Thyroid gland (tissue), 4 donors: Measurements from ENCODE around the gene DCLK2. TPM values are rescaled to one million over a fixed set of nuclear protein-coding genes. Genes with fewer than 3 reads are reported as not detected.

Experiments
- DNase-seq, 2 donors: peaks; one replicate each; pipeline ENCODE4 v3.0.0-alpha.2; 2019
- H3K27ac ChIP-seq, 3 donors: fragments of 200-600 bp; sonication (generic); 1 replicate in 2 of 3; 2 replicates in 1 of 3; pipeline ENCODE4 v1.5.1; 2016 to 2019; ENCODE audit warnings: mild to moderate bottlenecking in 1 of 3, moderate library complexity in 1 of 3
- H3K27me3 ChIP-seq: fragments of 200-600 bp; sonication (generic); one replicate; pipeline ENCODE4 v1.5.1; 2019
- H3K36me3 ChIP-seq, 2 donors: fragments of 200-600 bp; sonication (generic); one replicate each; pipeline ENCODE4 v1.5.1; 2016 to 2019
- H3K4me1 ChIP-seq, 2 donors: fragments of 200-600 bp; sonication (generic); one replicate each; pipeline ENCODE4 v1.5.1; 2017 to 2019
- H3K4me3 ChIP-seq, 3 donors: fragments of 200-600 bp; sonication (generic); replicated peaks in 1 of 3; 1 replicate in 2 of 3; 2 replicates in 1 of 3; pipeline ENCODE4 v1.5.1; 2016; ENCODE audit warnings: mild to moderate bottlenecking in 1 of 3
- H3K9me3 ChIP-seq: fragments of 200-600 bp; sonication (generic); one replicate; pipeline ENCODE4 v1.5.1; 2017
- POLR2A ChIP-seq, 2 donors: fragments of 450-650 bp; IDR thresholded peaks; one replicate each; pipeline ENCODE4 v1.6.1; 2017; ENCODE audit warnings: antibody characterized with exemption in 2 of 2, mild to moderate bottlenecking in 2 of 2, moderate library complexity in 1 of 2
- WGBS, 2 donors: methylation state at CpG; one replicate each; pipeline ENCODE4 v1.1.5; 2017; 5-methylcytosine and 5-hydroxymethylcytosine counted together
- intact Hi-C: fragments of 100-400 bp; cut with DNase I; formaldehyde crosslinking; loops from one replicate; pipeline ENCODE4 v1.15.1; 2023
- total RNA-seq, 4 donors: library from RNA; depleted of rRNA; stranded (reverse); fragments of >200 nt; gene quantifications; one replicate each; pipeline ENCODE4 v1.2.3, GENCODE V29; 2016
- TF ChIP-seq, protein P1 (sequence below), 6 experiments: fragments of 200-600 bp in 3 of 6; fragments of 450-650 bp in 3 of 6; sonication (generic) in 3 of 6; IDR thresholded peaks; one replicate each; pipeline ENCODE4 v1.5.1; 2016 to 2019; ENCODE audit warnings: antibody characterized with exemption in 6 of 6, mild to moderate bottlenecking in 2 of 6, inconsistent platforms in 1 of 6, moderate library complexity in 1 of 6

DCLK2 gene
- total RNA-seq, 4 donors from 2014 or later, result 6.6 to 19.7 (median 12.3) TPM

DNA sequence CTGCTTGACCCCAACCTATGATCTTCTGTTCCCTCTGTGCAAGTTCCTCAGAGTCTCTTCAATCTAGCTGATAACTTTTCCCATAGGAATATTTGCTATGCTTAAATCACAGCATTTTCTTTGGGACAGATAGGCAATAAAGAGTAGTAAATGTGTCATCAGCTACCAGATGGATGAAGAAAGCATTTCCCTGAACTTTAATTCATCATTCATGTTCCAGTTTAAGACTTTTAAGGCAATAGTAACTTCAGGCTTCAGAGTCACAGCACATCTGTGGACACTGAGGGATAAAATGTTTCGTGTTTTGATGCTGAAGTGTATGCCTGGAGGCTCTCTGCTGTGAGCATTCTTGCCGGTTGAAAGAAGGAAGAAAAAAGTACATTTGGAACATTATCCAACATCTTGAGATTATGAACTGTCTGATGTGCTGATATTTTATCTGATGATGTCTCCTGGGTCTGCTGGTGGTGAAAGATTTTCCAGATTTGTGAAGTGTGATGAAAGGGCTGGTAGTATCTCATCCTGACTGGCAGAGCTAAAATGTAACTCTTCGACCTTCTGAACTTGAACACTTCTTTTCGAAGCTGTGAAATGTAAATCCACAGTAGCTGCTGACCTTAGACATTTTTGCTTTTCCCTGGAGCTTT is 133.7 kb downstream of the DCLK2 start:
- H3K36me3 ChIP-seq, result no peaks in the 10 kb centered on the region

GRCh38 chr4:150212485-150212884 is 134.2 kb downstream of the DCLK2 start:
- H3K4me1 ChIP-seq, result peaks cover 5 to 9% of the 10 kb centered on the region in 2 donors
- intact Hi-C loops, result no loop called here
- no peak for DNase-seq
- no peaks in the 10 kb centered on the region for H3K9me3 ChIP-seq
- no peaks in the 10 kb centered on the region for H3K27me3 ChIP-seq
- no peak overlapping the region for H3K4me3 ChIP-seq
- TF ChIP-seq, protein P1, sequence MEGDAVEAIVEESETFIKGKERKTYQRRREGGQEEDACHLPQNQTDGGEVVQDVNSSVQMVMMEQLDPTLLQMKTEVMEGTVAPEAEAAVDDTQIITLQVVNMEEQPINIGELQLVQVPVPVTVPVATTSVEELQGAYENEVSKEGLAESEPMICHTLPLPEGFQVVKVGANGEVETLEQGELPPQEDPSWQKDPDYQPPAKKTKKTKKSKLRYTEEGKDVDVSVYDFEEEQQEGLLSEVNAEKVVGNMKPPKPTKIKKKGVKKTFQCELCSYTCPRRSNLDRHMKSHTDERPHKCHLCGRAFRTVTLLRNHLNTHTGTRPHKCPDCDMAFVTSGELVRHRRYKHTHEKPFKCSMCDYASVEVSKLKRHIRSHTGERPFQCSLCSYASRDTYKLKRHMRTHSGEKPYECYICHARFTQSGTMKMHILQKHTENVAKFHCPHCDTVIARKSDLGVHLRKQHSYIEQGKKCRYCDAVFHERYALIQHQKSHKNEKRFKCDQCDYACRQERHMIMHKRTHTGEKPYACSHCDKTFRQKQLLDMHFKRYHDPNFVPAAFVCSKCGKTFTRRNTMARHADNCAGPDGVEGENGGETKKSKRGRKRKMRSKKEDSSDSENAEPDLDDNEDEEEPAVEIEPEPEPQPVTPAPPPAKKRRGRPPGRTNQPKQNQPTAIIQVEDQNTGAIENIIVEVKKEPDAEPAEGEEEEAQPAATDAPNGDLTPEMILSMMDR (IDR thresholded peaks at IDR 0.05), result no peak
- H3K36me3 ChIP-seq, result no peaks in the 10 kb centered on the region
- no peak overlapping the region for H3K27ac ChIP-seq

More for the DNA sequence above, 133.7 kb downstream of the DCLK2 start:
- Histone ChIP-seq H3K27me3 (no peaks in the 10 kb centered on the region), H3K4me1 (peaks cover 0 to 5% of the 10 kb centered on the region in 2 donors), H3K4me3 (no peak overlapping the region), H3K27ac (no peak overlapping the region), H3K9me3 (no peaks in the 10 kb centered on the region)
- DNase-seq, result no peak
- intact Hi-C loops, result no loop called here
- no peak for TF ChIP-seq POLR2A (IDR thresholded peaks at IDR 0.05)
- TF ChIP-seq, protein P1 (IDR thresholded peaks at IDR 0.05), result no peak
- 79 to 86% methylated on average over 4 of the region's 4 CpGs for WGBS, 2 donors

- Histone ChIP-seq H3K36me3 (no peaks in the 10 kb centered on the region), H3K4me3 (no peak overlapping the region), H3K27ac (no peak overlapping the region), H3K4me1 (peaks cover 8 to 13% of the 10 kb centered on the region in 2 donors), H3K9me3 (no peaks in the 10 kb centered on the region), H3K27me3 (no peaks in the 10 kb centered on the region)
- intact Hi-C loops, result no loop called here
- no peak for TF ChIP-seq POLR2A (IDR thresholded peaks at IDR 0.05)
- TF ChIP-seq, protein P1 (IDR thresholded peaks at IDR 0.05), result no peak
- peak; percentile 35 to 48 for DNase-seq
- 54 to 56% methylated on average over 2 of the region's 2 CpGs for WGBS, 2 donors
Observed at GRCh38 chr4:150212927-150213326, 134.7 kb downstream of the DCLK2 start.

DNA sequence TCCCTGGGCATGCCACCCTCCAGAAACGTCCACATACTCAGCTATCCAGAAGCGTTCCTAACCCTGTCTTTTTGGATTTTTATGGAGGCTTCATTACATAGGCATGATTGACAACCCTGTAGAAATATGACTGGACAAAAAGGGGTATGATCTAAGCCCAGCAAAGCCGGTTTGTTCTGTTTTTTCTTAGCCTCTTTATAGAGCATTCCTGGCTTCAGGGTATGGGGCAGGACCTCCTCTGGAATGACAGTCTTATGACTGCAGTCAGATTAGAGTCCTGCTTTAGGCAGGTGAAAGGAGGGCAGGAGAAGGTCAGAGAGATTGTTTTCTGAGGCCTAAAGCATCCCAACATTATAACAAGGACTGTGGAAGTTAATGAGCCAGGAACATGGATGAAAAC is 137.4 kb downstream of the DCLK2 start:
- H3K27ac ChIP-seq, result no peak overlapping the region
- H3K4me3 ChIP-seq, result no peak overlapping the region
- peaks cover 8 to 14% of the 10 kb centered on the region in 2 donors for H3K4me1 ChIP-seq
- H3K9me3 ChIP-seq, result no peaks in the 10 kb centered on the region
- TF ChIP-seq, protein P1 (IDR thresholded peaks at IDR 0.05), result no peak
- no peak for TF ChIP-seq POLR2A (IDR thresholded peaks at IDR 0.05)
- no peak for DNase-seq
- intact Hi-C loops, result no loop called here
- 77 to 80% methylated on average over 3 of the region's 3 CpGs for WGBS, 2 donors
- no peaks in the 10 kb centered on the region for H3K27me3 ChIP-seq
- H3K36me3 ChIP-seq, result no peaks in the 10 kb centered on the region

- TF ChIP-seq, protein P1 (IDR thresholded peaks at IDR 0.05), result no peak
- no peak for TF ChIP-seq POLR2A (IDR thresholded peaks at IDR 0.05)
- H3K27me3 ChIP-seq, result no peaks in the 10 kb centered on the region
- no peak overlapping the region for H3K27ac ChIP-seq
- WGBS, 2 donors, result 93 to 95% methylated on average over 5 of the region's 5 CpGs
- intact Hi-C loops, result no loop called here
- no peaks in the 10 kb centered on the region for H3K9me3 ChIP-seq
- no peaks in the 10 kb centered on the region for H3K36me3 ChIP-seq
- no peak overlapping the region for H3K4me3 ChIP-seq
- DNase-seq, result no peak
- peaks cover 8 to 14% of the 10 kb centered on the region in 2 donors for H3K4me1 ChIP-seq
Observed at GRCh38 chr4:150216726-150217125, 138.5 kb downstream of the DCLK2 start.
